ENCODE data around the gene GPR89A.
"Not testable (repeated sequence)": the region's sequence is repeated elsewhere in the genome, so short reads cannot be mapped to it uniquely, and the experiment has no call there.

Gene GPR89A

GRCh38 chr1:145607833-145608733 lies at the start of gene GPR89A:
GPR89A (plus strand) TSS chr1:145607988; CDS start chr1:145608134, 146 bp downstream.
- peak; percentile 72 for DNase-seq

GRCh38 chr1:145586820-145587219 lies 21.0 kb upstream of the GPR89A start:
- not testable (repeated sequence) for DNase-seq

- DNase-seq = not testable (repeated sequence)
These were observed 17.0 kb upstream of the GPR89A start for GRCh38 chr1:145590806-145591205.

- not testable (repeated sequence) for DNase-seq
These were observed 15.4 kb upstream of the GPR89A start for GRCh38 chr1:145592347-145592746.

GRCh38 chr1:145595421-145595820 lies 12.4 kb upstream of the GPR89A start:
- not testable (repeated sequence) for DNase-seq

- DNase-seq = not testable (repeated sequence)
These were observed 11.6 kb upstream of the GPR89A start for GRCh38 chr1:145596236-145596635.

- not testable (repeated sequence) for DNase-seq
These were observed 8.4 kb upstream of the GPR89A start for GRCh38 chr1:145599426-145599825.

- DNase-seq = no peak
These were observed 6.2 kb upstream of the GPR89A start for GRCh38 chr1:145601593-145601992.

- not testable (repeated sequence) for DNase-seq
These were observed 948 bp upstream of the GPR89A start for GRCh38 chr1:145606840-145607239.

- DNase-seq = not testable (repeated sequence)
These were observed 499 bp upstream of the GPR89A start for GRCh38 chr1:145607289-145607688.

- not testable (repeated sequence) for DNase-seq
These were observed 3.0 kb downstream of the GPR89A start for GRCh38 chr1:145610744-145611143.

GRCh38 chr1:145620073-145620472 lies 12.3 kb downstream of the GPR89A start:
- not testable (repeated sequence) for DNase-seq

- not testable (repeated sequence) for DNase-seq
These were observed 14.4 kb downstream of the GPR89A start for GRCh38 chr1:145622177-145622576.

GRCh38 chr1:145636237-145636636 lies 28.4 kb downstream of the GPR89A start:
- DNase-seq = not testable (repeated sequence)

GRCh38 chr1:145641886-145642285 lies 34.1 kb downstream of the GPR89A start:
- DNase-seq = not testable (repeated sequence)

- not testable (repeated sequence) for DNase-seq
These were observed 36.2 kb downstream of the GPR89A start for GRCh38 chr1:145643990-145644389.

- not testable (repeated sequence) for DNase-seq
These were observed 48.6 kb downstream of the GPR89A start for GRCh38 chr1:145656245-145656943.

- not testable (repeated sequence) for DNase-seq
These were observed 54.7 kb downstream of the GPR89A start for GRCh38 chr1:145662502-145662901.

GRCh38 chr1:145665015-145665414 lies 57.2 kb downstream of the GPR89A start:
- DNase-seq = not testable (repeated sequence)

- not testable (repeated sequence) for DNase-seq
These were observed 63.4 kb downstream of the GPR89A start for GRCh38 chr1:145670995-145671745.

GRCh38 chr1:145673217-145673616 lies 65.4 kb downstream of the GPR89A start:
- DNase-seq = not testable (repeated sequence)

GRCh38 chr1:145684858-145685257 lies 77.1 kb downstream of the GPR89A start:
- DNase-seq = not testable (repeated sequence)

GRCh38 chr1:145686078-145686477 lies 78.3 kb downstream of the GPR89A start:
- DNase-seq = not testable (repeated sequence)

All from NCI-H446 treated with DMSO at 0.1 percent for 48 hours (cell line).